Stomach smooth muscle (tissue), 2 donors: ENCODE results near the gene SMG7.

ENCODE experiments used
- H3K27ac ChIP-seq: one replicate; pipeline ENCODE4 v1.7.0; 2013; ENCODE audit warnings: mild to moderate bottlenecking, low read length, inconsistent platforms
- H3K27me3 ChIP-seq, 2 donors: one replicate each; pipeline ENCODE4 v1.7.0; 2013; ENCODE audit warnings: low read length in 2 of 2; ENCODE audit not compliant: insufficient read depth in 2 of 2, control insufficient read depth in 1 of 2
- H3K36me3 ChIP-seq, 2 donors: one replicate each; pipeline ENCODE4 v1.7.0; 2013; ENCODE audit warnings: low read length in 2 of 2; ENCODE audit not compliant: control insufficient read depth in 2 of 2, insufficient read depth in 2 of 2
- H3K4me1 ChIP-seq: one replicate; pipeline ENCODE4 v1.7.0; 2013; ENCODE audit warnings: low read length; ENCODE audit not compliant: control insufficient read depth, insufficient read depth
- H3K4me3 ChIP-seq, 2 donors: one replicate each; pipeline ENCODE4 v1.7.0; 2013; ENCODE audit warnings: low read length in 2 of 2
- H3K9ac ChIP-seq, 2 donors: one replicate each; pipeline ENCODE4 v1.7.0; 2013; ENCODE audit warnings: low read length in 2 of 2, mild to moderate bottlenecking in 1 of 2
- H3K9me3 ChIP-seq, 2 donors: one replicate each; pipeline ENCODE4 v1.7.0; 2013; ENCODE audit warnings: low read length in 2 of 2; ENCODE audit not compliant: control insufficient read depth in 2 of 2
- donor health status: healthy.
- donor health status: Pancreatic carcinoma.

SMG7 gene

DNA sequence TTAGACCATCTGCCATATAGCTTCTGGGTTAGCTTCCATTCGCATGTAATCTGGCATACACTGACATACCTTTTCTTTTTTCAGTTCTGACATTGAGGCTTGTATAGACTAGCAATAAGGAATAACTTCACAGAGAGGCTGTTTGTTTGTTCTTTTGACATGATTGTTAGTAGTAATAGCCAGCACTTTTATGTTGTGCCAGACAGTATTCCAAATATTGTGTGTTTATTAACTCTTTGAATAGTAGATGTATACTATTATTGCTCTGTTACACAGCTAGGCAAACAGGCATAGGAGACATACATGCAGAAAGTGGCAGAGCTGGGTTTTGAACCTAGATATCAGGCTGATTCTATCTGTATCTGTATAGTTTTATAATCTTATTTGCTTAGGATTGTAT is 12.6 kb downstream of the SMG7 start:
- Histone ChIP-seq H3K27me3 (no peaks in the 10 kb centered on the region), H3K9ac (no peak overlapping the region), H3K27ac (no peak overlapping the region), H3K36me3 (no peaks in the 10 kb centered on the region), H3K4me1 (no peaks in the 10 kb centered on the region), H3K9me3 (no peaks in the 10 kb centered on the region), H3K4me3 (no peak overlapping the region)

DNA sequence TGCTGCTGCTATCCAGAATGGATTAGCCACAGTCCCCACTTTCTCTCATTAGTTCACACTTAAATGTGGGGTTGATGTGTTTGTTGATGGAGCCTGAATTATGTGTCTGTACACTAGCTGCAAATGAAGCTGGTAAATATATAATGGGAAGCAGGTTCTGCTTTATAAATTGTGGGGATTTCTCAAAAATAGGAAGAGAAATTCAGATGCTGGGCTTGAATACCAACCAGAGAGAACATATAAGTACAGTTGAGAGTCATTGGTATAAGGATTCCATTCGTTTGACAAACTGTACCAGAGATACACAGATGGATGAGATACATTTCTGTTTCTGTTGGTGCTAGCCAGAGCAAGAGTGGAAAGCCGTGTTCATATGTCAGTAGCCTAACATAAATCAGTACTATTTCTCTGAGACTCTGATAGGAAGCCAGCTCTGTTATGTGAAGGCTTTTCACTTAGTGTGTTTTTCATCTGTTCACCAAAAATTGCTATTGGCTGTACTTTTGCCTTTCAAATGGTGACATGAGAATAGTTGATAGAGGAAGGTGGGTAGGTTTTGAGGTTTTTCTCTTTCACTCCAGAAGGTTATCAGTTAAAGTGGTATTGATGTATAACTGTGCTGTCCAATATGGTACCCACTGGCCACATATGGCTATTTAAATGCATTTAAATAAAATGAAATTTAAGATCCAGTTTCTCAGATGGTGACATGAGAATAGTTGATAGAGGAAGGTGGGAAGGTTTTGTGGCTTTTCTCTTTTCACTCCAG is 15.6 kb downstream of the SMG7 start:
- Histone ChIP-seq H3K27me3 (no peaks in the 10 kb centered on the region), H3K4me1 (no peaks in the 10 kb centered on the region), H3K27ac (no peak overlapping the region), H3K4me3 (no peak overlapping the region), H3K36me3 (no peaks in the 10 kb centered on the region), H3K9me3 (no peaks in the 10 kb centered on the region), H3K9ac (no peak overlapping the region)

DNA sequence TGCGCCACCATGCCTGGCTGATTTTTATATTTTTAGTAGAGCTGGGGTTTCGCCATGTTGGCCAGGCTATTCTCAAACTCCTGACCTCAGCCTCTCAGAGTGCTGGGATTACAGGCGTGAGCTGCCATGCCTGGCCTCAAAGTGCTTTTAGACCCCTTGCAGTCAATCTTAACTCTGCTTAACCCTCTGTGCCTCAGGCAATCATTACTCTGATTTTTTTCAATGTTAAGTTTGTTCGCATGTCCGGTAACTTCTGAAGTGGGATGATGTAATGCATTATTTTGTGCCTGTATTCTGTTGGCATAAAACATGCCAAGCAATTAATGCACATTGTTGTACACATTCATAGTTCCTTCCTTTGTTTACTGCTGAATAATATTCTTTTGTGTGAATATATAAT is 18.6 kb downstream of the SMG7 start:
- Histone ChIP-seq H3K27me3 (no peaks in the 10 kb centered on the region), H3K9me3 (no peaks in the 10 kb centered on the region), H3K4me1 (no peaks in the 10 kb centered on the region)

DNA sequence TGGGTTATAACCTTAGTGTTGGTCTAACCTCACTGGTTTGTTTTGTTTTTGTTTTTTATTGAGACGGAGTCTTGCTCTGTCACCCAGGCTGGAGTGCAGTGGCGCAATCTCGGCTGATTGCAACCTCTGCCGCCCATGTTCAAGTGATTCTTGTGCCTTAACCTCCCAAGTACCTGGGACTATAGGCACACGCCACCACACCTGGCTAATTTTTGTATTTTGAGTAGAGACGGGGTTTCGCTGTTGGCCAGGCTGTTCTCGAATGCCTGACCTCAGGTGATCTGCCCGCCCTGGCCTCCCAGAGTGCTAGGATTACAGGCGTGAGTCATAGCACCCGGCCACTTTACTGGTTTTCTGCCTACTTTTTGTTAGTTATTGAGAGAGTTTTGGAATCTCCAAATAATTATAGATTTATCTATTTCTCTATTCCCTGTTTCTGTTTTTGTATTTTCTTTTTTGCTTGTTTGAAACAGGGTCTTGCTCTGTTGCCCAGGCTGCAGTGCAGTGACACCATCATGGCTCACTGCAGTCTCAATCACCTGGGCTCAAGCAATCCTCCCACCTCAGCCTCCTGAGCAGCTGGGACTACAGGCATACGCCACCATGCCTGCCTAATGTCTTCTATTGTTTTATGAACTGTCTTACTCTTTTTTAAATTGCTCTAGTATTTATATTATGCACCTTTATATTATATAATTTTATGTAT is 21.4 kb downstream of the SMG7 start:
- H3K27me3 ChIP-seq: no peaks in the 10 kb centered on the region
- H3K9me3 ChIP-seq: no peaks in the 10 kb centered on the region
- no peak overlapping the region for H3K4me3 ChIP-seq
- H3K27ac ChIP-seq: no peak overlapping the region
- H3K9ac ChIP-seq: no peak overlapping the region
- H3K4me1 ChIP-seq: no peaks in the 10 kb centered on the region
- no peaks in the 10 kb centered on the region for H3K36me3 ChIP-seq

More for the DNA sequence above, 18.6 kb downstream of the SMG7 start:
- H3K27ac ChIP-seq: no peak overlapping the region
- H3K9ac ChIP-seq: no peak overlapping the region
- no peak overlapping the region for H3K4me3 ChIP-seq
- H3K36me3 ChIP-seq: no peaks in the 10 kb centered on the region

DNA sequence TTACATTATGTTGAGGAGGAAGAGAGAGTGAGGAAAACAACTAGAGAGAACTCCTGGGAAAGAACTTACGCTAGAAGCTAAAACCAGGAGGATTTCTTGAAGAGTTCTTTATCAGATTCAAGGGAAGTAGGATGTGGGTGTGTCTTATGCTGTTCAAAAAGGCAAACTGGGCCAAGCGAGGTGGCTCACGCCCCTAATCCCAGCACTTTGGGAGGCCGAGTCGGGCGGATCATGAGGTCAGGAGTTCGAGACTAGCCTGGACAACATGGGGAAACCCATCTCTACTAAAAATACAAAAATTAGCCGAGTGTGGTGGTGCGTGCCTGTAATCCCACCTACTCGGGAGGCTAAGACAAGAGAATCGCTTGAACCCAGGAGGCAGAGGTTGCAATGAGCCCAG is 23.1 kb downstream of the SMG7 start:
- Histone ChIP-seq H3K36me3 (no peaks in the 10 kb centered on the region), H3K4me1 (no peaks in the 10 kb centered on the region), H3K9me3 (no peaks in the 10 kb centered on the region), H3K9ac (no peak overlapping the region), H3K4me3 (no peak overlapping the region), H3K27ac (no peak overlapping the region), H3K27me3 (no peaks in the 10 kb centered on the region)

DNA sequence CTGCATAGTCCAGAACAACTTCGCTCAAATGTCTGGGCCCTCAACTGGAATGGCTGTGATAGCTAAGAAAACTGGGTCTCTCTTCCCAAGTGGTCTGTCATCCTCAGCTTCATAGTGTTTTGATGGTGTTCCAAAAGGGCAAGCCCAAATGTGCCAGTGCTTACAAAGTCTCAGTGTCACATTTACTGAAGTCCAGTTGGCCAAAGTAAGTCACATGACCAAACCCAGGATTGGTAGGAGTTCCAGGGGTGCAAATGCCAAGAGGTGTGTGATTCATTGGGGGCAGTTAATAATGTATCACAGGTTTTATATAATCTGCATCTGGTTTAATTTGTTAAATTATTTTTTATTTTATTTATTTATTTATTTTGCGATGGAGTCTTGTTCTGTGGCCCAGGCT is 24.9 kb downstream of the SMG7 start:
- no peak overlapping the region for H3K27ac ChIP-seq
- H3K4me3 ChIP-seq: no peak overlapping the region
- no peaks in the 10 kb centered on the region for H3K36me3 ChIP-seq
- no peaks in the 10 kb centered on the region for H3K27me3 ChIP-seq
- H3K9ac ChIP-seq: no peak overlapping the region
- no peaks in the 10 kb centered on the region for H3K4me1 ChIP-seq
- H3K9me3 ChIP-seq: no peaks in the 10 kb centered on the region

DNA sequence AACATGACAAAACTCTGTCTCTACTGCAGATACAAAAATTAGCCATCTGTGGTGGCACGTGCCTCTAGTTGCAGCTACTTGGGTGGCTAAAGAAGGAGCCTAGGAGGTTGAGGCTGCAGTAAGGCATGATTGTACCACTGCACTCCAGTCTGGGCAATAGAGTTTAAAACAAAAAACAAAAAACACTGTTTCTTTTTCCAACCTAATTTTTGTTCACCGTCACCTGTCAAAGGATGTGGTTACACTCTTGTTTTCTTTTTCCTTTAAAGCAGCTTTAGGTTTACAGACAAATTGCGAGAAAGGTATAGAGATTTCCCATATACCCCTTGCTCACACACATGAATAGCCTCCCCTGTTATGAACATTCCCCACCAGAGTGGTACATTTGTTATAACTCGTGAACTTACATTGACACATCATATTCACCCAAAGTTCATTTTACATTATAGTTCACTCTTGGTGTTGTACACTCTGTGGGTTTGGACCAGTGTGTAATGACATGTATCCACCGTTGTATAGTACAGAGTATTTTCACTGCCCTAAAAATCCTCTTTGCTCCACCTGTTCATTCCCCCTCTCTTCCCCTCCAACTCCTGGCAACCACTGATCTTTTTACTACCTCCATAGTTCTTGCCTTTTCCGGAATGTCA is 26.2 kb downstream of the SMG7 start:
- Histone ChIP-seq H3K4me3 (no peak overlapping the region), H3K4me1 (no peaks in the 10 kb centered on the region), H3K9me3 (no peaks in the 10 kb centered on the region), H3K27ac (no peak overlapping the region), H3K27me3 (no peaks in the 10 kb centered on the region), H3K36me3 (no peaks in the 10 kb centered on the region), H3K9ac (no peak overlapping the region)

DNA sequence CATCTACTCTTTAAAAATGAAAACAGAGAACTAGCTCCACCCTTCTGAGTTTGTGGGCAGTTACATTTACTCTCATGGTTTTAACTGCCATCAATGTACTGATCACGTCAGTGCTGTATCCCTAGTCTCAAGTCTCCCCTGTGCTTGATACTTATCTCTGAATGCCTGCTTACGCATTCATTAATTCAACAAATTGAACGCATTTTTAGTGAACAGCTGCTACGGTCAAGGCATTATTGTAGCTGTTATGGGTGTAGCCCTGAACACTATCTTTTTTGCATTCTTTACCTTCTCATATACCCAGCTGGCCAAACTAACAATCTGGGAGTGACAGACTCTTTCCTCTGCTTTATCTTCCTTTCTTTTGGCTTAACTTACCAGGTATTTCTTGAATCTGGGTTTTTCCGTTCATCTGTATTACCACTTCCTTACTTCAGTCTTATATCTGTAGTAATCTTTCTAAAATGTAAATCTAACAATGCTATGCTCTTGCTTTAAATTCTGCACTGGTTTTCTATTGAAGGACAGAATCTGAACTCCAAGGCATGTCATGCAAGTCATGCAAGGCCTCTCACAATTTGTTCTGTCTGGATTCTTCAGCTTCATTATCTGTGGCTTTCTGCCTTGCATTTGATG is 33.3 kb downstream of the SMG7 start:
- no peaks in the 10 kb centered on the region for H3K4me1 ChIP-seq

DNA sequence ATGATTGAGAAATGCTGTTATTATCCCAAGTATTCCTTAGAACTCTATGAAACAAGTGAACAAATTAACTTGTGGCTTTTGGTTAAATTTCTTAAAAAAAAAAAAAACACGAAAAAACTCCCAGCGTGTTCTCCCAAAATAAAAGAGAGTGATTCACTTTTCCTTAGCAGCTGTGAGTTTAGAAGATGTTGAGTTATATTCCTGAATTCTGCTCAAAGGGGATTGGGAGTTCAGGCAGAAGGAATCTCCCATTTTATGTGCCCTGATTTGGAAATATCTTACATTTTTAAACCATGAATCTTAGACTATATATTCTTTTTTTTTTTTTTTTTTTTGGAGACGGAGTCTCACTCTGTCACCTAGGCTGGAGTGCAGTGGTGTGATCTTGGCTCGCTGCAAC is 34.3 kb downstream of the SMG7 start:
- H3K4me1 ChIP-seq: no peaks in the 10 kb centered on the region

More for the DNA sequence above, 33.3 kb downstream of the SMG7 start:
- no peak overlapping the region for H3K4me3 ChIP-seq
- H3K27ac ChIP-seq: no peak overlapping the region
- H3K36me3 ChIP-seq: no peaks in the 10 kb centered on the region
- H3K9ac ChIP-seq: no peak overlapping the region
- H3K9me3 ChIP-seq: no peaks in the 10 kb centered on the region
- no peaks in the 10 kb centered on the region for H3K27me3 ChIP-seq

DNA sequence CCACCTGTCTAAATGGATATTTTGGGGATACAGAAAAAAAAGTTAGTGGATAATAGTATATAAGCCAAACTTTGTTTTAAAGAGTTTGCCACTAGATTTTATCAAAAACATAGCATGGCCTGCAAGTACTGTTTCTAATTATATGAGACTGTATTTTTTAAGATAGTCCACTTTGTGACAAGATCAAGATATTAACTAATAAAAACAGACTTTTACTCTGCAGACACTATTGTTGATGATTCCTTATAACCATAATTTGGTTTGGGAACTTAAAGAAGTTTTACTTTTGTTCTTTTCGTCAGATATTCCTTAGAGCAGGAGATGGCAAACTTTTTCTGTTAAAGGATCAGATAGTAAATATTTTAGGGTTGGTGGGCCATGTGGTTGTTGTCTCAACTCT is 36.4 kb downstream of the SMG7 start:
- Histone ChIP-seq H3K27ac (no peak overlapping the region), H3K27me3 (no peaks in the 10 kb centered on the region), H3K9ac (no peak overlapping the region), H3K9me3 (no peaks in the 10 kb centered on the region), H3K4me3 (no peak overlapping the region), H3K36me3 (no peaks in the 10 kb centered on the region), H3K4me1 (no peaks in the 10 kb centered on the region)

More for the DNA sequence above, 34.3 kb downstream of the SMG7 start:
- H3K27me3 ChIP-seq: no peaks in the 10 kb centered on the region
- no peaks in the 10 kb centered on the region for H3K9me3 ChIP-seq
- no peak overlapping the region for H3K4me3 ChIP-seq
- H3K9ac ChIP-seq: no peak overlapping the region
- H3K27ac ChIP-seq: no peak overlapping the region
- no peaks in the 10 kb centered on the region for H3K36me3 ChIP-seq
